Esophagus squamous epithelium (tissue), 4 donors: Measurements from ENCODE around the gene CLECL1.

Source experiments
- CTCF ChIP-seq, 6 experiments: fragments of 450-650 bp in 4 of 6; fragments of 200-600 bp in 2 of 6; sonication (generic) in 2 of 6; IDR thresholded peaks; one replicate each; pipeline ENCODE4 v1.5.1; 2016 to 2019; ENCODE audit warnings: antibody characterized with exemption in 6 of 6, mild to moderate bottlenecking in 4 of 6, moderate library complexity in 4 of 6
- POLR2A ChIP-seq, 4 donors: fragments of 450-650 bp; IDR thresholded peaks; one replicate each; pipeline ENCODE4 v1.6.1; 2017; ENCODE audit warnings: antibody characterized with exemption in 4 of 4, mild to moderate bottlenecking in 4 of 4, moderate library complexity in 3 of 4

- no peak for TF ChIP-seq CTCF (IDR thresholded peaks at IDR 0.05)
- TF ChIP-seq POLR2A (IDR thresholded peaks at IDR 0.05): peak in 3 of 4 donors; percentile 28 to 85 (median 84)
These were observed 28.0 kb upstream of the CLECL1 start, which contains the start of gene CD69 for GRCh38 chr12:9760699-9761418.
